NCI-H446 (cell line): ENCODE results near the gene KRT84.

Source experiments
- DNase-seq, 2 experiments: peaks; one replicate each; lab custom pipeline; 2025; lab: John Stamatoyannopoulos, UW

Gene KRT84

DNA sequence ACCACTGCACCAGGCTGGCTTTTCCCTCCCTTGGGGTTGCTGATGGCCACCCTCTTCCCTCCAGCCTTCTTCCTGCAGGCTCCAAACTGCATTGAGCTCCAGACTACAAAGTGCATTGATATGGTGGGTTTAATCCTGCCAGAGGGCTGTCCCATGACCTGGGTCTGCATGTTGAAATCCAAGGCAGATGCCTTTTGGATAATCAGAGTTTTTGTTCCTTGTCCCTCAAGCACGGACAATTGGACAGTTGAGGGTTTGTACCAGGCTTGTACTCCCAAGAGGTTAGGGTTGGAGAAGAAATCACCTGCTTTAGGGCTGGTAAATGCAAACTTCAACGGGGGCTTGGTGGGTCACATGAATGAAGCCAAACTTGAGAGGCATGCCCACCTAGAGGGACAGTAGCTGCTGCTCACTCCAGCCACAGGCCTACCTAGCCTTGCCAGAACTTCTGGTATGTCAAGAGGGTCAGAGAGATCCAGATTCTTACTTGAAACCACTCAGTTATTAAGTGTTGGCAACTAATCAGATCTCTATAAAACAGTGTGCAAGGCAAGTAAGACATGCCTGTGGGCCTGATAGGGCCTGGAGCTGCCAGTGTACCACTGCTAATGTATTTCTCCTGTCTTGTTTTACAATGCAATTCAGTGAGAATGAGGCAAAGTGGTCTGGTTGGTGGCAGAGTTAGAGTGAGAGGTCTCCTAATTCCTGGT lies 42.5 kb downstream of the KRT84 start:
- DNase-seq = no peak

- DNase-seq = no peak
Measured at GRCh38 chr12:52341066-52341580, 44.3 kb downstream of the KRT84 start.

GRCh38 chr12:52338241-52338960 lies 47.1 kb downstream of the KRT84 start:
- DNase-seq = peak in 1 of 2 experiments; percentile 58

- DNase-seq = no peak
Measured at GRCh38 chr12:52337054-52337453, 48.4 kb downstream of the KRT84 start.

- DNase-seq = no peak
Measured at GRCh38 chr12:52336641-52337040, 48.8 kb downstream of the KRT84 start.

- peak; percentile 86 to 95 for DNase-seq
Measured at GRCh38 chr12:52335598-52336262, 49.7 kb downstream of the KRT84 start.

GRCh38 chr12:52334185-52334584 lies 51.3 kb downstream of the KRT84 start:
- DNase-seq = no peak

DNA sequence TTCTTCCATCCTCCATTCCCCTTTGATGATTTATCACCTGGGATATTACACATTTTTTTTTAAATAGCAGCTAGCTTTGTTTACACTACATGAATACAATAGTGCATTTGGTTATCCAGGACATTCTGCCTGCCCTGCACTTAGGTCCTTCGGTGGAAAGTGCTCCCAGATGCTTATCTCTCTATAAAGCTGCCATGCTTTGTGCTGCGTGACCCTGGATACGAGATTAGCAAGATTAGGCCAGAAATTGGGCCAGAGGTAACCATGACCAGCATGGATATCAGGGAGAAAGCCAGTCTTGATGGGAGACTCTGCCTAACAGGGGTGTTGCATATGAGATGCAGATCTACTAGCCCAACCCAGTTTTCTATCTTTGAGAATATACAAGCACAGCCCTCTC lies 52.1 kb downstream of the KRT84 start:
- no peak for DNase-seq

GRCh38 chr12:52332381-52332780 lies 53.1 kb downstream of the KRT84 start:
- no peak for DNase-seq

DNA sequence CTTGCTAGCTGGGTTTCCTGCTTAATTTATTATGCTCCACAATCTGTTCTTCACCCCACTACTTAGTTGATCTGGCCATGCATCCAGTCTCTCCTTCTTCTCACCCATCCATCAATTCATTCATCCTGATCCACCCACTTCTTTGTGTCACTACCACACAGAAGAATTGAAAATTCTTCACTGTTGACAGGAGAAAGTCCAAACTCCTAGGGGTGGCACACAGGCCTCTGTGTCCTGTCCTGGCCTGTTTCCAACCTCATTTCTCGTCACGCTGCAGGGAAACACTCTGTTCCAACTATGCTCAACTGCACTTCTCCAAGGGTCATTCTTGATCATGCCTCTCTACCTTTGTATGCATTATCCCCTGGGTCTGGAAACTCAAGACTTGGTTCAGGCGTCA lies 53.6 kb downstream of the KRT84 start:
- no peak for DNase-seq

- no peak for DNase-seq
Measured at GRCh38 chr12:52331039-52331438, 54.4 kb downstream of the KRT84 start.

GRCh38 chr12:52327830-52328500 lies 57.5 kb downstream of the KRT84 start:
- DNase-seq = no peak
